Panc1 (cell line): ENCODE data around the gene BACH2.
"Not testable (repeated sequence)": the region's sequence is repeated elsewhere in the genome, so short reads cannot be mapped to it uniquely, and the experiment has no call there.

Experiments used
- POLR2AphosphoS5 ChIP-seq: IDR thresholded peaks from 2 replicates; pipeline ENCODE4 v1.6.1; 2012; ENCODE audit warnings: mild to moderate bottlenecking, low read depth, low read length, moderate library complexity
- SIN3A ChIP-seq: IDR thresholded peaks from 2 replicates; pipeline ENCODE4 v1.6.1; 2012; ENCODE audit warnings: low read depth, mild to moderate bottlenecking, low read length, moderate library complexity, borderline replicate concordance; ENCODE audit not compliant: insufficient read depth
- TCF7L2 ChIP-seq: IDR thresholded peaks from 2 replicates; pipeline ENCODE4 v1.6.1; 2011; ENCODE audit warnings: mild to moderate bottlenecking, low read depth, low read length, inconsistent platforms
- TF ChIP-seq, protein P1 (sequence below): fragments of 450-650 bp; IDR thresholded peaks from 2 replicates; pipeline ENCODE4 v1.5.1; 2017; ENCODE audit warnings: mild to moderate bottlenecking

DNA sequence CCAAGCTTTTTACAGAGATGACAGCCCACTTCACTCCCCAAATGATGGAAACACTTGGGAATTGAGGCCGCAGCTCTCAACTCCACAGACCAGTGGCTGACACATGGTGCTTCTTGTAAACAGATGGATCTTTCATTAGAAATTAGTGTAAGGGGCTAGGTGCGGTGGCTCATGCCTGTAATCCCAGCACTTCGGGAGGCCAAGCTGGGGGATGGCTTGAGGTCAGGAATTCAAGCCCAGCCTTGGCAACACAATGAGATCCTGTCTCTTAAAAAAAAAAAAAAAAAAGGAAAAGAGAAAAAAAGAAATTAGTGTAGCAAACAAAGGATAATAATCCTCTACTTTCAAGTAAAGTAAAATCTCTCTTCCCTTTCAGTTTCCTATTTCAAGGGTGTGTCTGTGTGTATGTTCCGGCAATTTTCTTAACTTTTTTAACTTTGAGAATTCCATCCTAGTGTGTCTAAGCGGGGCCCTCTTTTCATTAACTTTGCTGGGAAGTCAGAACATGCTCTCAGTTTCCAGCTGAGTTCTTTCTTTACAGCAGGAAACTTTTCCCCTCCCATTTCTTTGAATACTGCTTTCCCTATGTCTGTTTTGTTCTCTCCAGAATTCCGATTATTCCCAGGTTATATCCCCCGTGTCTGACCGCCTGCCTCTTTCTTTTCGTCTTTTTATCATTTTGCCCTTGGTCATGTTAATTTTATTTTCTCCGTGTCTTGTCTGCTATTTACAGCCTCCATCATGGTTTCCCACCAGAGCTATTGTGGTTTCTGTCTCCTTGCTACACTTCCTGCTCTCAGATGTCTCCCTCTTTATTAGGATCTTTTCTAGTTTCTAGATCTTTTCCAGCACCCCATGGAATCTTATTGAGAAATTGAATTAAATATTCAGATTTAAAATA lies 386.4 kb downstream of the BACH2 start:
- TF ChIP-seq, protein P1, sequence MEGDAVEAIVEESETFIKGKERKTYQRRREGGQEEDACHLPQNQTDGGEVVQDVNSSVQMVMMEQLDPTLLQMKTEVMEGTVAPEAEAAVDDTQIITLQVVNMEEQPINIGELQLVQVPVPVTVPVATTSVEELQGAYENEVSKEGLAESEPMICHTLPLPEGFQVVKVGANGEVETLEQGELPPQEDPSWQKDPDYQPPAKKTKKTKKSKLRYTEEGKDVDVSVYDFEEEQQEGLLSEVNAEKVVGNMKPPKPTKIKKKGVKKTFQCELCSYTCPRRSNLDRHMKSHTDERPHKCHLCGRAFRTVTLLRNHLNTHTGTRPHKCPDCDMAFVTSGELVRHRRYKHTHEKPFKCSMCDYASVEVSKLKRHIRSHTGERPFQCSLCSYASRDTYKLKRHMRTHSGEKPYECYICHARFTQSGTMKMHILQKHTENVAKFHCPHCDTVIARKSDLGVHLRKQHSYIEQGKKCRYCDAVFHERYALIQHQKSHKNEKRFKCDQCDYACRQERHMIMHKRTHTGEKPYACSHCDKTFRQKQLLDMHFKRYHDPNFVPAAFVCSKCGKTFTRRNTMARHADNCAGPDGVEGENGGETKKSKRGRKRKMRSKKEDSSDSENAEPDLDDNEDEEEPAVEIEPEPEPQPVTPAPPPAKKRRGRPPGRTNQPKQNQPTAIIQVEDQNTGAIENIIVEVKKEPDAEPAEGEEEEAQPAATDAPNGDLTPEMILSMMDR = not testable (repeated sequence)
- TF ChIP-seq SIN3A, POLR2AphosphoS5, TCF7L2: not testable (repeated sequence)
